Left ventricle myocardium superior (tissue), 1 donor: ENCODE data around the gene PLPP3. TPM values are rescaled to one million over a fixed set of nuclear protein-coding genes. Genes with fewer than 3 reads are reported as not detected.

ENCODE experiments used
- ATAC-seq: fragments of 200-7000 bp; cut with Tn5 transposase; one replicate; pipeline ENCODE4 v1.9.1; 2020; ENCODE audit warnings: mild to moderate bottlenecking, moderate library complexity
- DNase-seq: peaks from one replicate; pipeline ENCODE4 v3.0.0-alpha.2; 2020
- intact Hi-C: fragments of 100-400 bp; cut with micrococcal nuclease; formaldehyde crosslinking; loops from one replicate; pipeline ENCODE4 v1.11.0; 2022
- total RNA-seq: library from RNA; stranded (reverse); fragmentation: NEBNext Ultra II Directional; extraction: Animal tissue kit (Norgen Biotek cat#: 25700); gene quantifications from one replicate; pipeline ENCODE4 v1.2.1, GENCODE V29; 2021
- donor health status: DM: no; HTN: yes; CAD: no; lungs with severe emphysema.

Gene PLPP3
- total RNA-seq, 1 donor from 2014 or later = 140 TPM

GRCh38 chr1:56482486-56482885 lies 96.9 kb downstream of the PLPP3 start:
- no peak for DNase-seq
- no peak for ATAC-seq

GRCh38 chr1:56481140-56481694 lies 98.1 kb downstream of the PLPP3 start:
- intact Hi-C loops = no loop called here
- no peak for ATAC-seq
- DNase-seq = no peak

More at GRCh38 chr1:56482486-56482885, 96.9 kb downstream of the PLPP3 start:
- intact Hi-C loops = no loop called here

- intact Hi-C loops = no loop called here
- no peak for ATAC-seq
- DNase-seq = no peak
Measured at GRCh38 chr1:56478734-56479133, 100.6 kb downstream of the PLPP3 start.

GRCh38 chr1:56477164-56478111 lies 101.9 kb downstream of the PLPP3 start:
- intact Hi-C loops = no loop called here
- DNase-seq = peak; percentile 85
- ATAC-seq = peak; percentile 94

- no peak for ATAC-seq
Measured at GRCh38 chr1:56473582-56474270, 105.6 kb downstream of the PLPP3 start.

GRCh38 chr1:56472860-56473259 lies 106.5 kb downstream of the PLPP3 start:
- DNase-seq (no peak), ATAC-seq (no peak)
- intact Hi-C loops = no loop called here

More at GRCh38 chr1:56473582-56474270, 105.6 kb downstream of the PLPP3 start:
- no peak for DNase-seq
- intact Hi-C loops = no loop called here

GRCh38 chr1:56469640-56470371 lies 109.6 kb downstream of the PLPP3 start:
- peak; percentile 67 for ATAC-seq
- DNase-seq = no peak
- intact Hi-C loops = no loop called here

- ATAC-seq (peak; percentile 71), DNase-seq (no peak)
- intact Hi-C loops = no loop called here
Measured at GRCh38 chr1:56468518-56468917, 110.8 kb downstream of the PLPP3 start.

- intact Hi-C loops = no loop called here
- ATAC-seq = peak; percentile 25
- no peak for DNase-seq
Measured at GRCh38 chr1:56466538-56466937, 112.8 kb downstream of the PLPP3 start.

- intact Hi-C loops = no loop called here
- ATAC-seq (no peak), DNase-seq (no peak)
Measured at GRCh38 chr1:56464294-56464693, 115.1 kb downstream of the PLPP3 start.

GRCh38 chr1:56463376-56463775 lies 116.0 kb downstream of the PLPP3 start:
- ATAC-seq (no peak), DNase-seq (no peak)
- intact Hi-C loops = no loop called here

GRCh38 chr1:56462209-56462608 lies 117.2 kb downstream of the PLPP3 start:
- intact Hi-C loops = no loop called here
- ATAC-seq = no peak

GRCh38 chr1:56461158-56462127 lies 117.9 kb downstream of the PLPP3 start:
- DNase-seq (no peak), ATAC-seq (no peak)
- intact Hi-C loops = no loop called here

More at GRCh38 chr1:56462209-56462608, 117.2 kb downstream of the PLPP3 start:
- no peak for DNase-seq

- no peak for DNase-seq
- intact Hi-C loops = no loop called here
- ATAC-seq = no peak
Measured at GRCh38 chr1:56459260-56459659, 120.1 kb downstream of the PLPP3 start.

- DNase-seq (no peak), ATAC-seq (no peak)
- intact Hi-C loops = no loop called here
Measured at GRCh38 chr1:56457756-56458375, 121.5 kb downstream of the PLPP3 start.

- DNase-seq (no peak), ATAC-seq (peak; percentile 9)
- intact Hi-C loops = no loop called here
Measured at GRCh38 chr1:56456435-56457101, 122.8 kb downstream of the PLPP3 start.

- intact Hi-C loops = no loop called here
- no peak for DNase-seq
- no peak for ATAC-seq
Measured at GRCh38 chr1:56453417-56454078, 125.8 kb downstream of the PLPP3 start.
